ENCODE results near the gene CR1.
"Not testable (repeated sequence)": the region's sequence is repeated elsewhere in the genome, so short reads cannot be mapped to it uniquely, and the experiment has no call there.

DNA sequence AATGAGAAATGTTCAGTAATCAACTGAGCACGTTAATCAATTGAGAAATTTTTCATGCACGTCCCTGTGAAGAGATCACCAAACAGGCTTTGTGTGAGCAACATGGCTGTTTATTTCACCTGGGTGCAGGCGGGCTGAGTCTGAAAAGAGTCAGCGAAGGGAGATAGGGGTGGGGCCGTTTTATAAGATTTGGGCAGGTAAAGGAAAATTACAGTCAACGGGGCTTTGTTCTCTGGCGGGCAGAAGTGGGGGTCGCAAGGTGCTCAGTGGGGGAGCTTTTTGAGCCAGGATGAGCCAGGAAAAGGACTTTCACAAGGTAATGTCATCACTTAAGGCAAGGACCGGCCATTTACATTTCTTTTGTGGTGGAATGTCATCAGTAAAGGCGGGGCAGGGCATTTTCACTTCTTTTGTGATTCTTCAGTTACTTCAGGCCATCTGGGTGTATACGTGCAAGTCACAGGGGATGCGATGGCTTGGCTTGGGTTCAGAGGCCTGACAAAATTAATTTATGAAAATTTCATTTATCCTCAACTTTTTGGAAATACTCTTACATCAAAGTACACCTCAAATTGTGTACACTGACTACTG is 137.8 kb downstream of the CR1 start:
- not testable (repeated sequence) for TF ChIP-seq POLR2A (IDR thresholded peaks at IDR 0.05; ENCODE audit: low read length); GATA1 (IDR thresholded peaks at IDR 0.05; ENCODE audit: low read depth, low read length)
